Inferior parietal cortex (tissue), 1 donor: ENCODE data around the gene PSG3.
"Not testable (repeated sequence)": the region's sequence is repeated elsewhere in the genome, so short reads cannot be mapped to it uniquely, and the experiment has no call there.

ENCODE experiments used
- DNase-seq: peaks from one replicate; pipeline ENCODE4 v3.0.0-alpha.2; 2016; ENCODE audit errors: extremely low spot score

Gene PSG3

DNA sequence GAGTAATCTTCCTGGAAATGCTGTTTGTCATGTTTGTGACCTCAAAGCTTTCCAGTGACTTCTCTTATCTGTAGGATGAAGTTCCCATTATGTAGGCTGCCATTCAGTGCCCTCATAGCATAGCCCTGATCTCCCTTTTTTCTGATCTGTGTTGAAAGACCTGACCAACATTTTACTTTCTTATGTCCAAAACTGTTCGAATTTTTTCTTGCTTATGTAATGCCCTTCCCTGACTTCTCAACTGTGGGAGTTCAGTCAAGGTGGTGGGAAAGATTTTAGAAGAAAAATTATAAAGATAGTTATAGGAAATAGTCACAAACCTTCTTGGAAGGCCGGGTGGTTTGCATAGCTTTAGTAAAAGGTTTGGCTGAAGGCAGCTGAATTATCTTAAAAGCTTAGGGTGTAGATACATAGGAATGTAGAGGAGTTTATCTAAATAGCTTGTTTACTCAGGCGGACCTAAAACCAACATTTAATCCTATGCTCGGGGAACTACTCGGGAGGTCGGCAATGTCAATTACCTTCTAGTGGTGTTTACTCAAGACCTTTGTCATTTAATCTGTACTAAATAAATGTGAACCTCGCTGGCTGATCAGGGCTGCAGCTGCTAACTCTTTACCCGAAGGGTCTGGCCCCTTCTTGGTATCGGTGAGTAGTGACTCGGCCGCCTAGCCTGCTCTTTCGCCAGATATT is 44.3 kb downstream of the PSG3 start:
- no peak for DNase-seq

DNA sequence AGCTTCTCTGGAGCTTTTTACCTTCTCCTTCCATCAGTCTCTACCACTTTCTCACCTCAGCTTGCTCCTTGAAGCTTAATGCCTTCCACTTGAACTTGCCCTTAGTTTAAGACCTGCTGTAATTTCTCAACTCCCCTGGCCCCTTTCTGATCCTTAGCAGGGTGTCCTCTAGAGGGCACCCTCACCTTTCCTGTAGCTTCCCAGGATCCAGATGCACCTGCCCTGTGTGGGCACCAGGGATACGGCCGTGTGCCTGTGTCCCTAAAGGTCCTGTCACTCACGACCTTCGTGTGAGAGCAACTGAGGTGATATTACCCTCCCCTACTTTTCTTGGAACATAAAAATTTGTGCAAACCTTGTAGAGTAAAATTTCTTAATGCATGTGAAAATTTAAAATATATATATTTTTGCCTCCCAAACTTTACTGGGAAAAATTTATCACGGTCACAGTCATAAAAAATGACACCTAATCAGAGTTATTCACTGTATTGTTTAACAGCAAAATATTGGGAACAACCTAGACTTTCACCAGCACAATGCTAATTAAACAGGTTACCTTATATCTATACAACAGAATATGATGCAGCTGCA is 46.4 kb downstream of the PSG3 start:
- DNase-seq: peak; percentile 4

DNA sequence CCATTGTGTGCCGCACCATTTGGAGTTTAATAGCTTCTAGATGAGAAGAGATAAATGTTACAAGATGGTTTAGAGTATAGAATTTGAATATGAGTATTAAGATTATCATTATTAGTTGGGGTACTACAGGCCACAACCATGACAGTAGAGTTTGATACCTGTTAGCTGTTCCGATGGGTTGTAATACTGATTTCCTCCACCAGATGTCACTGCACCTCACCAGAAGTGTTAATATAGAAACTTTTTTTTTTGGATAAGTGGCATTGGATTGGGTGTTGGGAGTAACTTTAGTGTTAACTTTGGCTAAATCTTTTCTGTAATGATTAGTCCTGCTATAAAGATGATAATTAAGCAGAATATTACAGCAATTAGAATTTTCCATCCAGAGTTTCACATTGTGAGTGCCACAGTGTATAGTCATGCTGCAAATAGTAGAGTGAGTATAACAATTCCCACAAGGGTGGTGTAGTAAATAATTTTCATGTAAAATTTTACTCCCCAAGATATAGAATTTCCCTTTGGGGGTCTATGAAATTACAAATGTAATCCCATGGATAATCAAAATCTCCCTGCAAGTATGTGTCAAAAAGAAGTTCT is 56.3 kb downstream of the PSG3 start:
- no peak for DNase-seq

DNA sequence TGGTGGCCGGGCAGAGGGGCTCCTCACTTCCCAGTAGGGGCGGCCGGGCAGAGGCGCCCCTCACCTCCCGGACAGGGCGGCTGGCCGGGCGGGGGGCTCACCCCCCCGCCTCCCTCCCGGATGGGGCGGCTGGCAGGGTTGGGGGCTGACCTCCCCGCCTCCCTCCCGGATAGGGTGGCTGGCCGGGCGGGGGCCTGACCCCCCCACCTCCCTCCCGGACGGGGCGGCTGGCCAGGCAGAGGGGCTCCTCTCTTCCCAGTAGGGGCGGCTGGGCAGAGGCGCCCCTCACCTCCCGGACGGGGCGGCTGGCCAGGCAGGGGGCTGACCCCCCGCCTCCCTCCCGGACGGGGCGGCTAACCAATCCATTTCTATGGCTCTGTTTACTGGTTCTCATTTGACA is 64.0 kb downstream of the PSG3 start:
- DNase-seq: not testable (repeated sequence)

DNA sequence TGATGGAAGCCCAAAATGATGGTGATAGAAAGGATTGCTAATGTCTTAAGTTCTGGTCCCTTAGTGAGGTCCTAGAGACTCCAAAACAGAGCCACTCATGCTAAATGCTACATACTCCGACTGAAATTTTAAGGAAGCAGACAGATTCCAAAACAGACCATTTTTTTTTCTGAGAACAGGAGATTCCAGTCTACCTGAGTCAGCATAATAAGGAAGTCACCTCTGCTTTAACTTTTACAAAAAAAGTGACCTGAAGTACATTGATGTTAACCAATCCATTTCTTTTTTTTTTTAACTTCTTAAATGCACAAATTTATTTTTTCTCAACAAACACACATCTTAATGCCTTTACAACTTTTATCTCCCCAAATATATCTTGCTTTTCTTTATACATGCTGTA is 65.7 kb downstream of the PSG3 start:
- DNase-seq: not testable (repeated sequence)
